ENCODE results near the gene MFNG. TPM values are rescaled to one million over a fixed set of nuclear protein-coding genes. Genes with fewer than 3 reads are reported as not detected.
A peak's percentile ranks its signal among the peaks of the same experiment; 100 is the strongest.

Gene MFNG
- total RNA-seq, 1 donor from 2014 or later: 75.4 TPM

- Mint-ChIP-seq H3K4me3 (ENCODE audit: unreplicated experiment) (no peak overlapping the region), H3K27me3 (ENCODE audit: unreplicated experiment) (peaks cover 9% of the 10 kb centered on the region), H3K4me1 (ENCODE audit: unreplicated experiment) (peaks cover 19% of the 10 kb centered on the region), H3K36me3 (ENCODE audit: low read depth, unreplicated experiment) (peaks cover 17% of the 10 kb centered on the region), H3K9me3 (ENCODE audit: unreplicated experiment) (no peaks in the 10 kb centered on the region), H3K27ac (ENCODE audit: unreplicated experiment) (no peak overlapping the region)
- peak; percentile 63 for TF ChIP-seq CTCF (IDR thresholded peaks at IDR 0.05; ENCODE audit: unreplicated experiment)
- peak; percentile 78 for DNase-seq (ENCODE audit: low spot score)
Measured at GRCh38 chr22:37498289-37498909, 12.2 kb upstream of the MFNG start.

- Mint-ChIP-seq H3K36me3 (ENCODE audit: low read depth, unreplicated experiment) (peaks cover 22% of the 10 kb centered on the region), H3K9me3 (ENCODE audit: unreplicated experiment) (no peaks in the 10 kb centered on the region), H3K4me3 (ENCODE audit: unreplicated experiment) (peak overlapping the region; percentile 25), H3K4me1 (ENCODE audit: unreplicated experiment) (peaks cover 18% of the 10 kb centered on the region), H3K27ac (ENCODE audit: unreplicated experiment) (peak overlapping the region; percentile 64), H3K27me3 (ENCODE audit: unreplicated experiment) (peaks cover 9% of the 10 kb centered on the region)
- no peak for TF ChIP-seq CTCF (IDR thresholded peaks at IDR 0.05; ENCODE audit: unreplicated experiment)
- no peak for DNase-seq (ENCODE audit: low spot score)
Measured at GRCh38 chr22:37497062-37497599, 10.9 kb upstream of the MFNG start.

- Mint-ChIP-seq H3K27ac (ENCODE audit: unreplicated experiment) (peak overlapping the region; percentile 64), H3K4me1 (ENCODE audit: unreplicated experiment) (peaks cover 14% of the 10 kb centered on the region), H3K9me3 (ENCODE audit: unreplicated experiment) (no peaks in the 10 kb centered on the region), H3K27me3 (ENCODE audit: unreplicated experiment) (peaks cover 6% of the 10 kb centered on the region), H3K36me3 (ENCODE audit: low read depth, unreplicated experiment) (peaks cover 22% of the 10 kb centered on the region), H3K4me3 (ENCODE audit: unreplicated experiment) (peak overlapping the region; percentile 25)
- TF ChIP-seq CTCF (IDR thresholded peaks at IDR 0.05; ENCODE audit: unreplicated experiment): no peak
- DNase-seq (ENCODE audit: low spot score): no peak
Measured at GRCh38 chr22:37496651-37497050, 10.5 kb upstream of the MFNG start.

DNA sequence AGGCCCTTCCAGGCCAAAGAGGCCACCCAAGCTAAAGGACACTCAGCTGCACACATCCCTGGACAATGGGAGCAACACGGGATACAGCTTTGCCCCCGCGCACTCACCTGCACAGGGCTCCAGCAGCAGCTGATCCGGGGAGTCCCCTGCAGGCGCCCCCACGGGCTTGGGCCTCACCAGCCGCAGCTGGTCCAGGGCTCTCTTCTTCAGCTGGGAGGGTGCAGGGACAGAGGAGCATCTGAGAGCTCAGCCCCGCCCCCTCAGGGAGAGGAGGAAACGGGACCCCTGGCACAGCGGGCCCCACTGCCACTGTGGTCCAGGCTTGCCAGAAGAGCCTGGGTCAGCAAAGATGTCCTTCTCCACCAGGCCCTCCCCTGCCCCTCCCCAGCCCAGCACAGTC is 7.8 kb upstream of the MFNG start:
- Mint-ChIP-seq H3K4me3 (ENCODE audit: unreplicated experiment) (no peak overlapping the region), H3K27ac (ENCODE audit: unreplicated experiment) (no peak overlapping the region), H3K4me1 (ENCODE audit: unreplicated experiment) (peaks cover 5% of the 10 kb centered on the region), H3K9me3 (ENCODE audit: unreplicated experiment) (no peaks in the 10 kb centered on the region), H3K27me3 (ENCODE audit: unreplicated experiment) (peaks cover 13% of the 10 kb centered on the region), H3K36me3 (ENCODE audit: low read depth, unreplicated experiment) (peaks cover 31% of the 10 kb centered on the region)
- no peak for TF ChIP-seq CTCF (IDR thresholded peaks at IDR 0.05; ENCODE audit: unreplicated experiment)
- DNase-seq (ENCODE audit: low spot score): no peak
